ENCODE data around the gene NOS2.

NOS2 gene

DNA sequence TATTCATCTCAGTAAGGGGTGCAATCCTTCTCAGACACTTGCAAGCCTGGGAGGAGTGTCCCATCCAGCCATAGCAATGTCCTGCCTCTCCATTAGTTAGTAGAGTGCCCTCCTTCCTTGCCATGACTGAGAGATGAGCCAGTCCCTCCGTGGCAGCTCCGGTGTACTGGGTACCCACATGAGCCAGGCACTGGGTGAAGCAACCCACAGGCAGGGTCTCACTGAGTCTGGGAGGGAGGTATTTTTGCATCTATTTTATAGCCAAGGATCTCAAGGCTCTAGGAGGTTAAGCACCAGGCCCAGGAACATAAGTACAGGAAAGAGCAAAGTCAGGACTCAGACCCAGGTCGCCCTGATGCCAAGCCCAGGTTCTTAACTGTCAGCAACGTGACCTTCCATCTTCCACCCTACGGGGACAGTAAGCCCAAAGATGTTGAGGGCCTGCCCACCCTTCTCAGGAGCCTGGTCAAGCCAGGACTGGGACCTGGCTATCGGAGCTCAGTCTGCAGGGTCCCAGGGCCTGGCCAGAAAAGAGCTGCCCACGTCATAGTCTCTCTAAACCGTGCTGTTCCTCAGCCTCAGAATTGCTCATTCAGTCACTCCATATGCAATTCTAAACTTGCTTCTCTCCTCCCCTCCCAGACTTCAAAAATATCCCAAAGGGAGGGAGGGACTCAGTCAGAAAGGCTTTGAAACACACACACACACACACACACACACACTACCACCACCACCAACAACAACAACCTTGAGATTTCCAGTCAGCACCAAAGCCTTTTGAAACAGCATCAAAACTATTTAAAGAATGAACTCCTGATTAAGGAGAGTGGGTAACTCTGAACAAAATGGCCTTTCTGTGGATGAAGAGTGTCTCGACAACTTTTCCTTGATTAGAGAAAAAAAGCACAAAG lies 16.6 kb downstream of the NOS2 start:
- in situ Hi-C loops (cut with MboI; ENCODE audit: low pct_unique_long_range_greater_than_20kb, low sequenced_read_pairs, unreplicated experiment): no loop called here
- TF ChIP-seq, protein P1, sequence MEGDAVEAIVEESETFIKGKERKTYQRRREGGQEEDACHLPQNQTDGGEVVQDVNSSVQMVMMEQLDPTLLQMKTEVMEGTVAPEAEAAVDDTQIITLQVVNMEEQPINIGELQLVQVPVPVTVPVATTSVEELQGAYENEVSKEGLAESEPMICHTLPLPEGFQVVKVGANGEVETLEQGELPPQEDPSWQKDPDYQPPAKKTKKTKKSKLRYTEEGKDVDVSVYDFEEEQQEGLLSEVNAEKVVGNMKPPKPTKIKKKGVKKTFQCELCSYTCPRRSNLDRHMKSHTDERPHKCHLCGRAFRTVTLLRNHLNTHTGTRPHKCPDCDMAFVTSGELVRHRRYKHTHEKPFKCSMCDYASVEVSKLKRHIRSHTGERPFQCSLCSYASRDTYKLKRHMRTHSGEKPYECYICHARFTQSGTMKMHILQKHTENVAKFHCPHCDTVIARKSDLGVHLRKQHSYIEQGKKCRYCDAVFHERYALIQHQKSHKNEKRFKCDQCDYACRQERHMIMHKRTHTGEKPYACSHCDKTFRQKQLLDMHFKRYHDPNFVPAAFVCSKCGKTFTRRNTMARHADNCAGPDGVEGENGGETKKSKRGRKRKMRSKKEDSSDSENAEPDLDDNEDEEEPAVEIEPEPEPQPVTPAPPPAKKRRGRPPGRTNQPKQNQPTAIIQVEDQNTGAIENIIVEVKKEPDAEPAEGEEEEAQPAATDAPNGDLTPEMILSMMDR (IDR thresholded peaks at IDR 0.05; ENCODE audit: extremely low read depth, insufficient read depth, missing control alignments): no peak
- no peak for DNase-seq (ENCODE audit: low spot score)

DNA sequence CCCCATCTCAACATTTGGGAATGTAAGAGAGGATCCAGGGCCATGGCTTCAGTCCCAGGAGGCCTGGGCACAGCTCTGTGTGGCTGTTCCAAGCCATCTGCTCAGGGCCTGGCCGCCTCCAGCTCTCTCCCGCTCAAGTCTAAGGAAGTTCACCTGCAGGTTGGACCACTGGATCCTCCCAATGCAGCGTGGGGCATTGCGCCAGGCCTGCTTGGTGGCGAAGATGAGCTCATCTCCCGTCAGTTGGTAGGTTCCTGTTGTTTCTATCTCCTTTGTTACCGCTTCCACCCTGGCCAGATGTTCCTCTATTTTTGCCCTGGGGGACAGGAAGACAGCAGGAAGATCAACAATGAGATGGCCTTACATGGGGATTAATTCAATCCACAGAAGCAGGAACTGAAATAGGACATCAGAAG lies 17.5 kb downstream of the NOS2 start:
- DNase-seq (ENCODE audit: low spot score): no peak
- in situ Hi-C loops (cut with MboI; ENCODE audit: low pct_unique_long_range_greater_than_20kb, low sequenced_read_pairs, unreplicated experiment): no loop called here
- TF ChIP-seq, protein P1 (IDR thresholded peaks at IDR 0.05; ENCODE audit: extremely low read depth, insufficient read depth, missing control alignments): no peak

DNA sequence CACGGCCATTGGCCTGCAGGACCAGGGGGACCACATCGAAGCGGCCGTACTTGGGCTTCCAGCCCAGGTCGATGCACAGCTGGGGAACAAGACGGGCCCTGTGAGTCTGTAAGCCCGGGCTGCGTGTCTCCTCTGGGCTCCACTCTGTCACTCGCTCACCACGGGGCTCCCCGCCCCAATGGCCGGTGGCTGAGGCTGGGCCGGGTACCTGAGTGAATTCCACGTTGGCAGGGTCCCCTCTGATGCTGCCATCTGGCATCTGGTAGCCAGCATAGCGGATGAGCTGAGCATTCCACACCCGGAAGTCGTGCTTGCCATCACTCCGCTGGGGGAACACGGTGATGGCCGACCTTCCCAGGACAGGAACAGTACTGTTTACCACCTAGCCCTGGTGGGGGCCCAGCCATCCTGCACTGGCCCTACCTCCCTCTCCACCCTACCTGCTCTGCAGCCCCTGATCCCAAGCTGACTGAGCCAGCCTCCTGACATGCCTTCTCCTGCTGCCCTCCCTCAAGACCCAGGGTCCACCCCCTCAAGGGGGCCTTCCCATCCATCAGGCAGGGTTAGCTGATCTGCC lies 19.4 kb downstream of the NOS2 start:
- TF ChIP-seq, protein P1 (IDR thresholded peaks at IDR 0.05; ENCODE audit: extremely low read depth, insufficient read depth, missing control alignments): no peak
- no peak for DNase-seq (ENCODE audit: low spot score)
- in situ Hi-C loops (cut with MboI; ENCODE audit: low pct_unique_long_range_greater_than_20kb, low sequenced_read_pairs, unreplicated experiment): no loop called here

DNA sequence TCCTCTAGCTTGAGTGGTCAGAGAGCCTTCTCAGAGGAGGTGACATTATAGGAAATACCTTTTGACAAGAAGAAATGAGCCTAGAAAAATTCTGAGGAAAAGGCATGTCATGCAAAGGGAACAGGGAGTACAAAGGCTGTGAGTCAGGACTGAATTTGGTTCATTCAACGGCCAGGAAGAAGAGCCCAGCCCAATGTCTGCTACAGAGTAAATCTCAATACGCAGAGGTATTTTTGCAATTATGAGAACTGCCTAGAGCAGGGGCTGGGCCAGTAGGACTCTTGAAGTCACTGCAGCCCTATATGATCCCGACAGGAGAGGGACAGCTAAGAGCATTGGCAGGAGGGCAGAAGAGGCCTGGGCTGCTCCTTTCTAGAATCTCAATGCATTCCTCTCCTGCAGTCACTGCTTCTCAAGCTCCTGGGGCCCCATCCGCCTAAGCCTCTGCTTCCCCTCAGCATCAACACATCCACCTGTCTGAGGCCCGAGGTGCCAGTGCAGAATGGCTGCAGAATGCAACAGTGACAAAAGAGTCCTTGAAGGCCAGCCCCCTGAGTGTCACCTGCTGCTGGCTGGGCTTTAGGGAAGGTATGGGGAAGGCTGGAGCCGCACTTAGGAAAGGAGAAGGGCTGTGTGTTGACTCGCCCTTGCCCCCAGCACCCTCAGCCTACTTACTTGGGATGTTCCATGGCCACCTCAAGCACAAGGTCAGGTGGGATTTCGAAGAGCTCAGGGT lies 20.1 kb downstream of the NOS2 start:
- no peak for DNase-seq (ENCODE audit: low spot score)
- TF ChIP-seq, protein P1 (IDR thresholded peaks at IDR 0.05; ENCODE audit: extremely low read depth, insufficient read depth, missing control alignments): no peak
- in situ Hi-C loops (cut with MboI; ENCODE audit: low pct_unique_long_range_greater_than_20kb, low sequenced_read_pairs, unreplicated experiment): no loop called here

DNA sequence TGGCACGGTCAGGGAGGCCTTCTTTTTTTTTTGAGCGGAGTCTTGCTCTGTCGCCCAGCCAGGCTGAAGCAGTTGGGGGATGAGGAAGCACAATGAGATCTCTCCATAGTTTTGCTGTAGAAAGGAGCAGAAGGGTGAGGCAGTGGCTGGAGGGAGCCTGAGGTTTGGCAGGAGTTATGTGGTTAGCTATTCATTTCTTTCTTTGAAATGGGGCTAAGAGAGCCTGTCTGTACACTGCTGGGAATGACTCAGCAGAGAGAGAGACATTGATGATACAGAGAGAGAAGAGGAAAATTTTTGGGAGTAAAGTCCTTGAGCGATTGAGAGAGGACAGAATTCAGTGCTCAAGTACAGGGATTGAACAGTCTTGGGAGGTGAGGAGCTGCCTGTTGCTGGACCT lies 22.1 kb downstream of the NOS2 start:
- in situ Hi-C loops (cut with MboI; ENCODE audit: low pct_unique_long_range_greater_than_20kb, low sequenced_read_pairs, unreplicated experiment): no loop called here
- DNase-seq (ENCODE audit: low spot score): no peak
- TF ChIP-seq, protein P1 (IDR thresholded peaks at IDR 0.05; ENCODE audit: extremely low read depth, insufficient read depth, missing control alignments): no peak

DNA sequence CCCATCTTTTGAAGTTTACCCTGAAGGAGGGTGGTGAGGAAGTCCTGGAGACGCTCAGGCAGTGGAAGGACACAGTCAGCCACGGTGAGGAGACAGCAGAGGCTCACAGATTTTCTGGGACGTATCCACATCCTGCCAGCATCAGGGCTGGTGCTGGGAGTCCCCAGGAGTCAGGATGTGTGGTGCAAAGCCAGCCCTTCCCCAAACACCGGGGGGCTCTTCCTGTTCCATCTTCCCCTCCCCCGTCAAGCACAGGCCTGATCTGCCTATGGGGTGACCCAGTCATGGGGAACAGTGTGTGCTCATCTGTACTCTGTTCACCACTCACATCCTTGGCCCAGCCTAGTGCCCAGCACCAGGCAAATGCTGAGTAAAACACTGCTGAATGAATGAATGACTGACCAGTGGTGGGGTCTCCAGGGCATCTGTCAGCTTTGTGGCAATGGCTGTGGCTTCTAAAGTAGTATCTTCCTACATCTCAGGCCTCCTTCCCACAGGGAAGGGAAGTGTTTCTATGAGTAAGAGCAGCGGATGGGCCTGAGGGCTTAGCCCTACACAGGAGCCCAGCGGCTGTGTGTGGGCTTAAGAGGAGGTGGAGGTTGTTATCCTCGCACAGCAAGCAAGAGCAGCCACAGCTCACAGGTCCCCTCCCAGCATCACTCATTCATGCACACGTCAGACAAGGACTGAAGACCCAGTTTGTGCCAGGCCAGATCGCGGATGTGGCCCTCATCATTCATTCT lies 23.3 kb downstream of the NOS2 start:
- in situ Hi-C loops (cut with MboI; ENCODE audit: low pct_unique_long_range_greater_than_20kb, low sequenced_read_pairs, unreplicated experiment): no loop called here
- TF ChIP-seq, protein P1 (IDR thresholded peaks at IDR 0.05; ENCODE audit: extremely low read depth, insufficient read depth, missing control alignments): no peak
- no peak for DNase-seq (ENCODE audit: low spot score)

Measured in GM13977 (cell line).